Neural cell (in vitro differentiated cells): Measurements from ENCODE around the gene LRRC26.

Experiments used
- CTCF ChIP-seq: fragments of 450-650 bp; IDR thresholded peaks from 2 replicates; pipeline ENCODE4 v1.5.1; 2014; ENCODE audit warnings: antibody characterized with exemption, mild to moderate bottlenecking, moderate library complexity; ENCODE audit not compliant: poor library complexity, severe bottlenecking
- EP300 ChIP-seq: fragments of 450-650 bp; conservative IDR thresholded peaks from 2 replicates; pipeline ENCODE4 v1.6.1; 2014; ENCODE audit warnings: antibody characterized with exemption, mild to moderate bottlenecking, moderate library complexity; ENCODE audit not compliant: poor library complexity, severe bottlenecking
- EZH2 ChIP-seq: fragments of 200-600, 300-800 bp; shearing (Covaris generic), sonication (generic); IDR thresholded peaks from 2 replicates; pipeline ENCODE4 v1.6.1; 2014; ENCODE audit warnings: antibody characterized with exemption, low read length, borderline replicate concordance, mild to moderate bottlenecking; ENCODE audit not compliant: insufficient read depth, poor library complexity, severe bottlenecking
- MXI1 ChIP-seq: fragments of 450-650 bp; conservative IDR thresholded peaks from 2 replicates; pipeline ENCODE4 v1.6.1; 2014; ENCODE audit warnings: antibody characterized with exemption, mild to moderate bottlenecking; ENCODE audit not compliant: poor library complexity, severe bottlenecking
- POLR2AphosphoS5 ChIP-seq: IDR thresholded peaks from 2 replicates; pipeline ENCODE4 v1.6.1; 2012
- RAD21 ChIP-seq: fragments of 450-650 bp; conservative IDR thresholded peaks from 2 replicates; pipeline ENCODE4 v1.6.1; 2014; ENCODE audit warnings: antibody characterized with exemption, mild to moderate bottlenecking, moderate library complexity
- REST ChIP-seq: IDR thresholded peaks from 2 replicates; pipeline ENCODE4 v1.6.1; 2012; ENCODE audit warnings: borderline replicate concordance
- SMC3 ChIP-seq: fragments of 450-650 bp; conservative IDR thresholded peaks from 2 replicates; pipeline ENCODE4 v1.6.1; 2014; ENCODE audit warnings: antibody characterized with exemption, mild to moderate bottlenecking, moderate library complexity; ENCODE audit not compliant: poor library complexity
- TAF1 ChIP-seq: IDR thresholded peaks from 2 replicates; pipeline ENCODE4 v1.6.1; 2012; ENCODE audit warnings: low read depth

GRCh38 chr9:137139468-137140150 is 30.2 kb downstream of the LRRC26 start:
- TF ChIP-seq MXI1, result no peak
- no peak for TF ChIP-seq CTCF
- no peak for TF ChIP-seq SMC3
- TF ChIP-seq TAF1, result no peak
- no peak for TF ChIP-seq EZH2
- no peak for TF ChIP-seq EP300
- TF ChIP-seq RAD21, result no peak
- peak; percentile 44 for TF ChIP-seq POLR2AphosphoS5
- no peak for TF ChIP-seq REST
